Fibroblast of pulmonary artery (primary cell): ENCODE measurements around the gene MUC2.

Experiments used
- DNase-seq: peaks from one replicate; pipeline ENCODE4 v3.0.0-alpha.2; 2010; ENCODE audit warnings: low read depth
- H3K4me3 ChIP-seq: replicated peaks from 2 replicates; pipeline ENCODE4 v1.5.1; 2011; ENCODE audit warnings: low read depth, mild to moderate bottlenecking, control low read depth, low read length, moderate library complexity
- TF ChIP-seq, protein P1 (sequence below): IDR thresholded peaks from 2 replicates; pipeline ENCODE4 v1.5.1; 2011; ENCODE audit warnings: mild to moderate bottlenecking, control low read depth, low read length, inconsistent platforms; ENCODE audit errors: missing control alignments

MUC2 gene

DNA sequence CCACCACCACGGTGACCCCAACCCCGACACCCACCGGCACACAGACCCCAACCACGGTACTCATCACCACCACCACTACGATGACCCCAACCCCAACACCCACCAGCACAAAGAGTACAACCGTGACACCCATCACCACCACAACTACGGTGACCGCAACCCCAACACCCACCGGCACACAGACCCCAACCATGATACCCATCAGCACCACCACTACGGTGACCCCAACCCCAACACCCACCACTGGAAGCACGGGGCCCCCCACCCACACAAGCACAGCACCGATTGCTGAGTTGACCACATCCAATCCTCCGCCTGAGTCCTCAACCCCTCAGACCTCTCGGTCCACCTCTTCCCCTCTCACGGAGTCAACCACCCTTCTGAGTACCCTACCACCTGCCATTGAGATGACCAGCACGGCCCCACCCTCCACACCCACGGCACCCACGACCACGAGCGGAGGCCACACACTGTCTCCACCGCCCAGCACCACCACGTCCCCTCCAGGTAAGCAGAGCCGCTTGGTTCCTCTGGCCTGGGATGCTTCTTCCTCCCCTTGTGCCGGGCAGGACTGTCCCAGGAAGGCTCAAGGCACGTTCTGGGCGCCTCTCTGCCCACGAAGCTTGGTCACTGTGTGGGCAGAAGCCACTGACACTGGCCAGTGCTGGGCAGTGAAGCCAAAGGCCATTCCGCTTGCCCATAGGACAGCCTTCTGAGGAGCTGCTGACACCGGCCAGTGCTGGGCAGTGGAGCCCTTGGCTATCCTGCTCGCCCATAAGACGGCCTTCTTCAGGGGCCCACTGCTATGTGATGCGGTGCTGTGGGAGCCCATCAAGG is 25.1 kb downstream of the MUC2 start:
- DNase-seq, result no peak
- TF ChIP-seq, protein P1, sequence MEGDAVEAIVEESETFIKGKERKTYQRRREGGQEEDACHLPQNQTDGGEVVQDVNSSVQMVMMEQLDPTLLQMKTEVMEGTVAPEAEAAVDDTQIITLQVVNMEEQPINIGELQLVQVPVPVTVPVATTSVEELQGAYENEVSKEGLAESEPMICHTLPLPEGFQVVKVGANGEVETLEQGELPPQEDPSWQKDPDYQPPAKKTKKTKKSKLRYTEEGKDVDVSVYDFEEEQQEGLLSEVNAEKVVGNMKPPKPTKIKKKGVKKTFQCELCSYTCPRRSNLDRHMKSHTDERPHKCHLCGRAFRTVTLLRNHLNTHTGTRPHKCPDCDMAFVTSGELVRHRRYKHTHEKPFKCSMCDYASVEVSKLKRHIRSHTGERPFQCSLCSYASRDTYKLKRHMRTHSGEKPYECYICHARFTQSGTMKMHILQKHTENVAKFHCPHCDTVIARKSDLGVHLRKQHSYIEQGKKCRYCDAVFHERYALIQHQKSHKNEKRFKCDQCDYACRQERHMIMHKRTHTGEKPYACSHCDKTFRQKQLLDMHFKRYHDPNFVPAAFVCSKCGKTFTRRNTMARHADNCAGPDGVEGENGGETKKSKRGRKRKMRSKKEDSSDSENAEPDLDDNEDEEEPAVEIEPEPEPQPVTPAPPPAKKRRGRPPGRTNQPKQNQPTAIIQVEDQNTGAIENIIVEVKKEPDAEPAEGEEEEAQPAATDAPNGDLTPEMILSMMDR, result no peak
- no peak overlapping the region for H3K4me3 ChIP-seq

- TF ChIP-seq, protein P1, result no peak
- no peak for DNase-seq
- H3K4me3 ChIP-seq, result no peak overlapping the region
These were observed 26.0 kb downstream of the MUC2 start for GRCh38 chr11:1100417-1101245.

DNA sequence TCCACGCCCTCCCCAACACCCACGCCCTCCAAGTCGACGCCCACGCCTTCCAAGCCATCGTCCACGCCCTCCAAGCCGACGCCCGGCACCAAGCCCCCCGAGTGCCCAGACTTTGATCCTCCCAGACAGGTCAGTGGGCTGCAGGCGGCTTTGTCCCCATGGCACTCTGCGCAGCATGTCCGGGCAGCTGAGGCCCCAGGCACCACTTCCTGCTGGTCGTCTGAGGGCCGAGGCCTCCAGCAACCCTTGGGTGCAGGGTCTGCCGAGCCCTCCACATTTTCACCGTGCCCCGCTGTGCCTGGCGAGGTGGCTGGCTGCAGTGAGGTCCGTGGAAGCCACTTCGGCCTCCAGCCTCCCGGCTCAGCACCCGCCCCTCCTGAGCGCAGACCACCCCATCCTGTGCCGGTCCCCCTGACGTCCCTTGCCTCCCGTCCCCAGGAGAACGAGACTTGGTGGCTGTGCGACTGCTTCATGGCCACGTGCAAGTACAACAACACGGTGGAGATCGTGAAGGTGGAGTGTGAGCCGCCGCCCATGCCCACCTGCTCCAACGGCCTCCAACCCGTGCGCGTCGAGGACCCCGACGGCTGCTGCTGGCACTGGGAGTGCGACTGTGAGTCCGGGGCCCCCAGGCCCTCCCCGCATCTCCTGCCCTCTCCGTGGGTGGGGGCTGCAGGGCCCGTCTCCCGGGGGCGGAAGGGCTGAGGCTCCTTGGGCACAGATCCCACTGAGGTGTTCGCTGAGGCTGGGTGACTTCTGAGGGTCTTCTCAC is 26.8 kb downstream of the MUC2 start:
- no peak overlapping the region for H3K4me3 ChIP-seq
- DNase-seq, result no peak
- TF ChIP-seq, protein P1, result no peak

GRCh38 chr11:1102221-1102971 is 27.7 kb downstream of the MUC2 start:
- no peak overlapping the region for H3K4me3 ChIP-seq
- no peak for DNase-seq
- TF ChIP-seq, protein P1, result no peak

GRCh38 chr11:1102996-1103395 is 28.3 kb downstream of the MUC2 start:
- no peak overlapping the region for H3K4me3 ChIP-seq
- TF ChIP-seq, protein P1, result no peak
- DNase-seq, result no peak
